VCaP (cell line): Measurements from ENCODE around the gene SNX32.

Experiments
- H3K27ac ChIP-seq: fragments of 450-650 bp; 2 replicates; pipeline ENCODE4 v1.5.1; 2017
- CTCF ChIP-seq: fragments of 450-650 bp; conservative IDR thresholded peaks from 2 replicates; pipeline ENCODE4 v1.5.1; 2017; ENCODE audit warnings: mild to moderate bottlenecking, moderate library complexity

The SNX32 gene

GRCh38 chr11:65789230-65790103 is 44.3 kb upstream of the SNX32 start:
- H3K27ac ChIP-seq = peak overlapping the region; percentile 90
- TF ChIP-seq CTCF = no peak

GRCh38 chr11:65790104-65790901 is 43.5 kb upstream of the SNX32 start:
- peak; percentile 75 for TF ChIP-seq CTCF
- H3K27ac ChIP-seq = peak overlapping the region; percentile 90

GRCh38 chr11:65790902-65791650 is 42.7 kb upstream of the SNX32 start:
- TF ChIP-seq CTCF = no peak; the same call in 1 of the 2 replicates
- H3K27ac ChIP-seq = peak overlapping the region; percentile 90

- peak overlapping the region; percentile 90 for H3K27ac ChIP-seq
- TF ChIP-seq CTCF = no peak
Measured at GRCh38 chr11:65791719-65792213, 42.0 kb upstream of the SNX32 start.

- peak overlapping the region; percentile 90 for H3K27ac ChIP-seq
- no peak for TF ChIP-seq CTCF
Measured at GRCh38 chr11:65792456-65792855, 41.3 kb upstream of the SNX32 start.

GRCh38 chr11:65793144-65793581 is 40.6 kb upstream of the SNX32 start:
- TF ChIP-seq CTCF = no peak
- H3K27ac ChIP-seq = peak overlapping the region; percentile 90
